AG04450 (cell line): Measurements from ENCODE around the gene ATP8A2. TPM values are rescaled to one million over a fixed set of nuclear protein-coding genes. Genes with fewer than 3 reads are reported as not detected.

Experiments
- CTCF ChIA-PET: fragments of 300-600, 350-600 bp; formaldehyde crosslinking; extraction: SDS; loops from one replicate; lab custom pipeline; 2022; ENCODE audit warnings: antibody characterized with exemption, inconsistent platforms; lab: Charles Lee
- POLR2A ChIA-PET: fragments of 350-600 bp; formaldehyde crosslinking; extraction: SDS; loops from one replicate; lab custom pipeline; 2021; ENCODE audit warnings: antibody characterized with exemption, inconsistent platforms; lab: Yijun Ruan, JAX
- DNase-seq: peaks from one replicate; pipeline ENCODE4 v3.0.0-alpha.2; 2011; ENCODE audit warnings: low read depth, low spot score
- H3K27ac ChIP-seq: one replicate; pipeline ENCODE4 v1.5.1; 2012; ENCODE audit warnings: low read depth, low read length, control low read depth
- H3K27me3 ChIP-seq: one replicate; pipeline ENCODE4 v1.6.0; 2012; ENCODE audit warnings: low read length; ENCODE audit not compliant: control insufficient read depth, insufficient read depth
- H3K4me3 ChIP-seq: 2 replicates; pipeline ENCODE4 v1.5.1; 2011; ENCODE audit warnings: mild to moderate bottlenecking, low read depth, low read length, control low read depth
- H3K9me3 ChIP-seq: 2 replicates; pipeline ENCODE4 v1.5.1; 2012; ENCODE audit warnings: low read length; ENCODE audit not compliant: control insufficient read depth, insufficient read depth
- CTCF ChIP-seq: IDR thresholded peaks from 2 replicates; pipeline ENCODE4 v1.5.1; 2011; ENCODE audit warnings: low read depth, low read length, control low read depth, inconsistent platforms
- polyA plus RNA-seq: library from polyadenylated mRNA; depleted of rRNA; stranded (reverse); fragments of >200 nt; gene quantifications from 2 replicates; pipeline ENCODE4 v1.2.3, GENCODE V29; 2011

ATP8A2 gene
- polyA plus RNA-seq, 1 experiment: 0.19 TPM

- H3K4me3 ChIP-seq: no peak overlapping the region
- ChIA-PET CTCF (no interaction called here), POLR2A (no interaction called here)
- H3K27me3 ChIP-seq: peaks cover 3% of the 10 kb centered on the region
- H3K27ac ChIP-seq: no peak overlapping the region
- H3K9me3 ChIP-seq: no peaks in the 10 kb centered on the region; the same call in 1 of the 2 replicates
- DNase-seq: no peak
- TF ChIP-seq CTCF: no peak
These were observed 510.9 kb downstream of the ATP8A2 start for GRCh38 chr13:25882466-25883357.

DNA sequence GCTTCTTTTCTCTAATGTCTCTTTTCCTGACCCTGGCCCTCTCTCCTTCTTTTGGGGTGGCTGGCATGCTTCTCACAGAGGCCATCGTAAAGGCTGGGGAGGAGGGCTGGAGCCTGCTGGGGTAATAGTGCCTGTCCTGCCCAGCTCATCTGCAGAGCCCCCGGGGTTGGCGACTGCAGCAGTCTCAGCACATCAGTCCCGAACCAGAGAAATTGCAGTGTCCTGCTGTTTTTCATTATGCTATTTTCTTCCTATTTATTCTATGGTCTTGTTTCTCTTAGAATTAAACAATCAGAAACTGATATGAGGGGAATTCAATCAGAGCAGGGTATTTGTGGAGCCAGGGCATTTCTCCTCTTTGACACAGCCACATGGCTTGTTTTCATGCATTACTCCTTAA, 513.6 kb downstream of the ATP8A2 start:
- TF ChIP-seq CTCF: no peak
- ChIA-PET CTCF (no interaction called here), POLR2A (no interaction called here)
- H3K27me3 ChIP-seq: peaks cover 3% of the 10 kb centered on the region
- H3K4me3 ChIP-seq: no peak overlapping the region
- no peak for DNase-seq
- H3K9me3 ChIP-seq: no peaks in the 10 kb centered on the region; the same call in 1 of the 2 replicates
- no peak overlapping the region for H3K27ac ChIP-seq

DNA sequence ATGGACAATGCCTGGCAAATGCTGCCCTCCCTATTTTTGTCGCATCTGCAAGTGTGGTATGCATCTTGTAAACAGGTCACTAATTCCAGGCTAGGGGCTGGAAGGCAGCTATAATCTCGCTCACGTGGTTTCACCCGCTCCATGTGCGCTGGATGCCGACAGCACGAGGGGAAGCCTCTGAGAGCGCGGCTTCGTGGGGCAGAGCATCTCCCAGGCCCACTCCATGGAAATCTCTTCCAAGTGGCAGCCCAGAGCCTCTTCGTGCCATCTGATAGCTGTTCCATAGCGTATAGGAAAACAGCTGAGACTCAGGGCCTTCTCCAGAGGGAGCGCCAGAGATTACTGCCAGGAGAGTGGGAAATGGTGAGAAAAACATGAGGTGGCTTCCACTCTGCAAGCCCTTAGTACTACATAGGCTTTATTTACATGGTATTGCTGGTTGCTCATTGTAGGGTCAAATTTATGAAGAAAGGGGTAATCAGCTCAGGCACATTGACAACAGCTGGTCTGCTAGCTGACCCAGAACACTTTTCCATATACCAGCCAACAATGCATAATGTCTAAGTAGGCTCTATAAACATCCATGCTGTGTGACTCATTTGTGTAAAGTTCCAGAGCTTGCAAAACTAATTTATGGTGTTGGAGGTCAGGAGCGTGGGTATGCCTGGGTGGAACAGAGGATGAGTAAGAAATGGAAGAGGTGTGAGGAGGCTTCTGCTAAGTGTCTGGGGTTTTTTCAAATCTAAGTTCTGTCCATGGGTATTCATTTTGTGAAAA, 514.9 kb downstream of the ATP8A2 start:
- TF ChIP-seq CTCF: no peak
- Histone ChIP-seq H3K27ac (no peak overlapping the region), H3K9me3 (no peaks in the 10 kb centered on the region; the same call in 1 of the 2 replicates), H3K27me3 (peaks cover 3% of the 10 kb centered on the region), H3K4me3 (no peak overlapping the region)
- POLR2A ChIA-PET: no interaction called here
- CTCF ChIA-PET: no interaction called here
- peak; percentile 27 for DNase-seq

DNA sequence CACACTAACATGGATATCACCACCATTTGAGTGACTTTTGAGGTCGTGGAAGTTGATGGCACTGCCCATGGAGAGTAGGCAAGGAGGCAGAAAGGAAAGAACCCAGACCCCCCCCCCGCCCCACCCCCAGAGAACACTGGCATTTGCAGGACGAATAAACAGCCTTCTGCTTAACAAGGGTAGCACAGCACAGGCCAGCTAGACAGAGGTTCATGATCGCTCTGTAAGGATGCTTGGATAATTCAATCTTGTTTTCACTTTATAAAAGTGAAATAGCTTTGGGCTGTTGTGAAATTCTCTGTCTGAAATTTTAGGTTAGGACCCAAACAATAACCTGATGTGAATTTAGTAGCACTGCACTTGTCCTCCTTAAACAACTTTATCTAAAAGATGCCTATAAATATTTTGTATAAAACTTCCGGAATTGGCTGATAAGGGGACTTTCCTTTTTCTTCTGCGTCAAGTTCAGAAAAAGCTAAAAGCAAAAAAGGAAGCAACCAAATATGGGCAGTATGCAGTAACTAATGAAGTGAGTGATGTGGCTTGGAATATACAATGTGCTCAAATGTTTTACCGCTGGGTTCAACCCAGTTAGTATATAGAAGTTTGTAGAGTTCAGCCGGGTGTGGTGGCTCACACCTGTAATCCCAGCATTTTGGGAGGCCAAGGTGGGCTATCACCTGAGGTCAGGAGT, 516.3 kb downstream of the ATP8A2 start:
- H3K9me3 ChIP-seq: no peaks in the 10 kb centered on the region; the same call in 1 of the 2 replicates
- no peak overlapping the region for H3K4me3 ChIP-seq
- TF ChIP-seq CTCF: no peak
- no peak overlapping the region for H3K27ac ChIP-seq
- DNase-seq: no peak
- peaks cover 3% of the 10 kb centered on the region for H3K27me3 ChIP-seq
- CTCF ChIA-PET: no interaction called here
- POLR2A ChIA-PET: no interaction called here
